ENCODE measurements around the gene SPATA13.
"Not testable (repeated sequence)": the region's sequence is repeated elsewhere in the genome, so short reads cannot be mapped to it uniquely, and the experiment has no call there.

SPATA13 gene

GRCh38 chr13:24349778-24350664, 189.5 kb downstream of the SPATA13 start:
- in situ Hi-C loops (cut with HindIII; ENCODE audit: low sequenced_read_pairs), result not testable (repeated sequence)

DNA sequence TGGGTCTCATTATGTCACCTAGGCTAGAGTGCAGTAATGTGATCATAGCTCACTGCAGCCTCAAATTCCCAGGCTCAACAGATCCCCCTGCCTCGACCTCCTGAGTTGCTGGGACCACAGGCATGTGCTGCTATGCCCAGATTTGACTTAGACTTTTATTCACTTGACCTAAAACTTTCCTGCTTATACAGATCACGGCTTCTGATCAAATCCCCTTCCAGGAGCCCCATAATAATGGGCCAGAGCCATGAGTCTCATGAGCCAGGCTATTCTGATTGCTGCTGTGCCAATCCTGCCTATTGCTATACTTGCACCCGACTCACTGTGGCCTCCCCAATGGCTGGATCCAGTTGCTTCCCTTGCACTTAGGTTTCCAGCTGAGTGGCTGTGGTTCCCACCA, 190.9 kb downstream of the SPATA13 start:
- in situ Hi-C loops (cut with HindIII; ENCODE audit: low sequenced_read_pairs), result no loop called here

DNA sequence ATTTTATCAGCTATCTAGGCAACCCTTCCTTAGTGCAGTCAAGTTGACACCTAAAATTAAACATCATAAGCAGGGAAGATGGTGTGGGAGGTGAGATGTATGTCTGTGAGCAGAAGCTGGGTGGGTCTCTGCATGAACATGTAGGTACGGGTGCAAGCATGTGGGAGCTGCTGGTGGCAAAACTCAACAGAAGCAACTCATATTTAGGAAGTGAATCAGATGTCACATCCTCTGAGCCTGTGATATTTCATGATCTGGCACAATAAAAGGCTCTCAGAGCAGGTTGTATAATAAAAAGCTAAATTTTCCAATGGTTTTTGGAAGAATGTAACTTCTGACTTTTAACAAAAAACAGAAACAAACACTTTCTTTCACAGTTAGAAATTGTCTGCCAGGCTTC, 193.2 kb downstream of the SPATA13 start:
- in situ Hi-C loops (cut with HindIII; ENCODE audit: low sequenced_read_pairs), result no loop called here

DNA sequence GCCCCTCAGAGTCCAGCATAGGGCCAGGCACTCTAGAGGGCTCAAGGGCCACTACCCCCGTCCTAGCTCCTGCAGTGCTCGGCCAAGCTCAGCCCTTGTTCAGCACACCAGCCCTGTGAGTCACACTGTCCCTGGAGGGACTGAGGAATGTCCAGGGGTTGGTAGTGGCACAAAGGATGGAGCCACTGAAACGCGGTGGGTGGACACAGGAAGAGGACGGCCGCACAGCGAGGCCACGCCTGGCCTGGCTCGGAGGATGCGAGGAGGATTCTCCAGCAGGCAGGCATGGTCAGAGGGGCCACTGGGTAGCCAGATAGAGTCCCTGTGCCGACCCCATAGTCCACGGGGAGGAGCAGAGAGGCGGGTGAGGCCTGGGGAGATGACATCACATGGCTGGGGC, 194.6 kb downstream of the SPATA13 start:
- in situ Hi-C loops (cut with HindIII; ENCODE audit: low sequenced_read_pairs), result no loop called here

- in situ Hi-C loops (cut with HindIII; ENCODE audit: low sequenced_read_pairs), result no loop called here
Observed at GRCh38 chr13:24356270-24356669, 195.8 kb downstream of the SPATA13 start.
